ENCODE measurements around the gene HEXB.
A peak's percentile ranks its signal among the peaks of the same experiment; 100 is the strongest.
"Not testable (repeated sequence)": the region's sequence is repeated elsewhere in the genome, so short reads cannot be mapped to it uniquely, and the experiment has no call there.

Gene HEXB

DNA sequence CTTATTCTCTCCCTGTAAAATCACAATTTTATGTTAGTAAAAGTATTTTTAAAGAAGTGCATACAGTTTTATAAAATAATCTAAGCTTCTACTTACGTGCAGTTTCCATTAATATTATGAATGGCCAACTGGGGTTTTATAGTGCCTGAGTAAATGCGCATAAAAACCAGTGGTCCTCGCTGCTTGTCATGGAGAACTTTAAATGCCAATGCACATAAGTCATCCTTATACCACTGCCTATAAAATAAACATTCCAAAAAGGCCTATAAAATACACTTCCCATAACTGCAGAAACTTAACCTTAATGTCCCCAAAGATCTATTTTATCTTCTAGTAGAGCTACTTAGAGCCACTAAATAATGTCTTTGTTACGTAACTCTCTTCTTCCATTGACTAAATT, 53.4 kb downstream of the HEXB start:
- no peak for DNase-seq (ENCODE audit: low spot score)

- not testable (repeated sequence) for DNase-seq (ENCODE audit: low spot score)
These were observed 63.7 kb downstream of the HEXB start for GRCh38 chr5:74748742-74749141.

DNA sequence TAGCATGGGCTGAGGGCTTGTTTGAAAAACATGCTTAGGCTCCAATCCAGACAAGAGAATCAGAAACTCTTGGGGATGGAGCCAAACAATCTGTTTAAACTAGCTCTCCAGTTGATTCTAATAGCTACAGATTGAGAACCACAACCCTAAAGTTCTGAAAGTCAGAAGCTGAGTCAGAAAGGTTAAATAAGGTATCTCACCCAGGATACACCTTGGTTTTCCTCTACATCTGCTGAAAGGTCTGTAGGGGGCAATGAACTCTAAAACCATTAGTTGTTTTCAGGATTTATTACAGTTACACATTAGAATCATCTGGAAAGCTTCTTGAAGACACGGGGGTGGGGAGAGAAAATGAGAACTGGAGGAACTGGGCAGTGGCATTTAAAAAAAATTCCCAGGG, 76.2 kb downstream of the HEXB start:
- no peak for DNase-seq (ENCODE audit: low spot score)

GRCh38 chr5:74762599-74762998, 77.6 kb downstream of the HEXB start:
- DNase-seq (ENCODE audit: low spot score): no peak

- DNase-seq (ENCODE audit: low spot score): no peak
These were observed 78.5 kb downstream of the HEXB start for GRCh38 chr5:74763504-74763903.

DNA sequence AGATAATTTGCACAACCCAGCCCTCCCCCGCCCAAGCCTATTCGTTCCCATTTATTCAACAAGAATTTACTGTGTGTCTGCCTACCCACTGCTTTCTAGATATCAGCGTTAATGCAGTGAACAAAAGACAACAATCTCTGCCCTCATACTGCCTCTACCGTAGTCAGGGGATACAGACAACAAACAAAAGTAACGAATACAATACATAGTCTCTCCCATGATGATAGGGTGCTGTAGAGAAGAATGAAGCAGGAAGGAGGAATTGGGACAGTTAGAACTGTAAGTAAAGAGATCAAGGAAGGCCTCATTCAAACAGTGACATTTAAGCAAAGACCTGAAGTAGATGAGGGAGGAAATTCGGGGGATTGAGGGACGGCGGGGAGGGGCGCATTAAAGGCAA, 80.2 kb downstream of the HEXB start:
- DNase-seq (ENCODE audit: low spot score): no peak

- no peak for DNase-seq (ENCODE audit: low spot score)
These were observed 80.9 kb downstream of the HEXB start for GRCh38 chr5:74765929-74766328.

DNA sequence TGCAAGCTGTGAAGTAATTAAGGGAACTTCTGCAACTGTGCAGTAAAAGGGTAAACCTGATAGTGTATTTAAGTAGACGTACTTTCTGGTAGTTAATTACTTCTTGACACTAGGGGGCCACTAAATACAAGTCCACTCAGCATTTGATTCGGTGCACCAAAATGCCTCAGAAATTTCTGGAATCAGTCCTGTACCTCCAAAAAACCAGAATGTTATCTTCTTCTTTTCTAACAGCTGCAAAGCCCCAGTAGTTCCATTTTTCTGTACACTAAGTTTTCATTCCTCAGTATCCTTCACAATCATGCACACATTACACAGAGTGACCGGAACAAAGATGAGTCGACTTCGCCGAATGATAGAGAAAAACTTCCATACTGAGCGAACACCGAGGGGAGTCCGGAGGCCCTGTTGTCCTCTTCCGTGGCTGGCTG, 81.4 kb downstream of the HEXB start:
- peak; percentile 62 for DNase-seq (ENCODE audit: low spot score)

GRCh38 chr5:74766849-74767578, 82.0 kb downstream of the HEXB start, which contains the start of the genes GFM2 and NSA2:
Gene GFM2 (minus strand): TSS chr5:74767117. CDS start chr5:74763742, 3,375 bp downstream.
Gene NSA2 (plus strand): TSS chr5:74767249. CDS start chr5:74767361, 112 bp downstream.
- DNase-seq (ENCODE audit: low spot score): peak; percentile 82

DNA sequence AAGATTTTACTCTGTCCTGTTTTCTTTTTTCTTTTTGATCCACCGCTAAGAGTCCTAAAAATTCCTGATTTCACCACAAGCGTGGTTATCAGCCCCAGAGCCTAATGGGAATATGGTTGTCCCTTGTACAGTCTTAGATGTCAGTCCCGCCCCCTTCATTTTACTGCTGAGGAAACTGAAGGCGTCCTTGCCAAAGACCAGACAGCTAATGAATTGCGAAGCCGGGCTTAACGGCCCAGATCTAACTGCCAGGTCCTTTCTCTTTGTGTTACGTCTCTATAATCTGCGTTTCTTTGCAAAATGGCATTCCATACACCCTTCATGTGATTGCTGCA, 82.5 kb downstream of the HEXB start:
- DNase-seq (ENCODE audit: low spot score): peak; percentile 29

Data from germinal center (tissue), 1 donor.